MCF 10A (cell line): Measurements from ENCODE around the gene OR1M1. TPM values are rescaled to one million over a fixed set of nuclear protein-coding genes. Genes with fewer than 3 reads are reported as not detected.

ENCODE experiments used
- BruUV-seq: library from RNA; stranded (reverse); fragments of 400-500 nt; replicated peaks from 2 replicates; lab custom pipeline; 2021; lab: Mats Ljungman, UMichigan
- CTCF ChIA-PET: fragments of 300-600 bp; sonication (Branson Sonifier 250); formaldehyde crosslinking; extraction: SDS; loops from one replicate; lab custom pipeline; 2021; ENCODE audit warnings: antibody characterized with exemption, inconsistent platforms; lab: Yijun Ruan, JAX
- POLR2A ChIA-PET: fragments of 300-600, 350-650 bp; sonication (Branson Sonifier 250); formaldehyde crosslinking; extraction: SDS; loops from one replicate; lab custom pipeline; 2020; ENCODE audit warnings: antibody characterized with exemption, inconsistent platforms; lab: Yijun Ruan, JAX
- DNase-seq: peaks from one replicate; pipeline ENCODE4 v3.0.0-alpha.2; 2018; ENCODE audit not compliant: unreplicated experiment
- H3K27ac Mint-ChIP-seq: one replicate; pipeline ENCODE4 v1.8.0; 2022; ENCODE audit warnings: mild to moderate bottlenecking, low read depth, mixed read lengths; ENCODE audit not compliant: unreplicated experiment
- H3K27me3 Mint-ChIP-seq: one replicate; pipeline ENCODE4 v1.8.0; 2022; ENCODE audit warnings: mixed read lengths; ENCODE audit not compliant: insufficient read depth, unreplicated experiment
- H3K36me3 Mint-ChIP-seq: one replicate; pipeline ENCODE4 v1.8.0; 2022; ENCODE audit warnings: mild to moderate bottlenecking, moderate library complexity, mixed read lengths; ENCODE audit not compliant: insufficient read depth, unreplicated experiment
- H3K4me1 Mint-ChIP-seq: one replicate; pipeline ENCODE4 v1.8.0; 2022; ENCODE audit warnings: mixed read lengths; ENCODE audit not compliant: insufficient read depth, unreplicated experiment
- H3K4me3 Mint-ChIP-seq: one replicate; pipeline ENCODE4 v1.8.0; 2022; ENCODE audit warnings: mild to moderate bottlenecking, moderate library complexity, mixed read lengths; ENCODE audit not compliant: unreplicated experiment
- H3K9me3 Mint-ChIP-seq: one replicate; pipeline ENCODE4 v1.8.0; 2022; ENCODE audit warnings: mixed read lengths; ENCODE audit not compliant: unreplicated experiment
- intact Hi-C: fragments of 100-400 bp; cut with micrococcal nuclease; formaldehyde crosslinking; loops from 2 replicates; pipeline ENCODE4 v1.14.1; 2022
- total RNA-seq: library from RNA; stranded (reverse); gene quantifications from 2 replicates; pipeline ENCODE4 v1.2.3, GENCODE V29; 2022
- TF ChIP-seq, protein P1 (sequence below): fragments of 200-600 bp; IDR thresholded peaks from one replicate; pipeline ENCODE4 v1.8.0; 2022; ENCODE audit warnings: antibody characterized with exemption, mild to moderate bottlenecking; ENCODE audit not compliant: unreplicated experiment

The OR1M1 gene
- total RNA-seq, 1 experiment from 2014 or later = not detected

DNA sequence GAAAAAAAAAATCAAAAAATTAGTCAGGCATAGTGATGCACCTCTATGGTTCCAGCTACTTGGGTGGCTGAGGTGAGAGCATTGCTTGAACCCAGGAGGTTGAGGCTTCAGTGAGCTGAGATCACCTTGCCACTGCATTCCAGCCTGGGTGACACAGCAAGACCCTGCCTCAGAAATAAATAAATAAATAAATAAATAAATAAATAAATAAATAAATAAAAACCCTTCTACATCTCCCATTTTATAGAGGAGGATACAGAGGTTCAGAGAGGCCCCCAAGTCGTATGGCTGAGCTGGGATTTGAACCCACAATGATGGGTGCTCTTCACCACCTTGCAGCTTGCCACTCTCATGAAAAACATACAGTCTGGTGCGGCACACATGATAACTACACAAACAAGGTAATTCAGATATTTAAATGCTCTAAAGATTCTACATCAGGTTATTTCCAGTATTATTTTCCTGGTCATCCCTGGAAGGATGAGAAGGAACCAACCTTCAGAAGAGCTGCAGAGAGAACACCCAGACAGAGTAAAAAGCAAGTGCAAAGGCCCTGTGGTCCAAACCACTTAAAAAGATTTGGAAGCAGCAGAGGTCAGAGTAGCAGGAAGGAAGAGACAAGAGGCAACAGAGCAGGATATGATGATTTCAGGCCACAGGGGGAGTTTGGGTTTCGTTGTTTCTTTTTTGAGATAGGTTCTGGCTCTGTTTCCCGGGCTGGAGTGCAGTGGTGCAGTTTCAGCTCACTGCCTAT is 29.2 kb upstream of the OR1M1 start:
- ChIA-PET POLR2A (interaction anchor here (0.6 kb wide), 1 partner anchor 30 kb away, joined by 3 read pairs; no protein-coding TSS in a partner anchor), CTCF (interaction anchor here (0.7 kb wide), 1 partner anchor 755 kb away, joined by 3 read pairs; no protein-coding TSS in a partner anchor)
- TF ChIP-seq, protein P1, sequence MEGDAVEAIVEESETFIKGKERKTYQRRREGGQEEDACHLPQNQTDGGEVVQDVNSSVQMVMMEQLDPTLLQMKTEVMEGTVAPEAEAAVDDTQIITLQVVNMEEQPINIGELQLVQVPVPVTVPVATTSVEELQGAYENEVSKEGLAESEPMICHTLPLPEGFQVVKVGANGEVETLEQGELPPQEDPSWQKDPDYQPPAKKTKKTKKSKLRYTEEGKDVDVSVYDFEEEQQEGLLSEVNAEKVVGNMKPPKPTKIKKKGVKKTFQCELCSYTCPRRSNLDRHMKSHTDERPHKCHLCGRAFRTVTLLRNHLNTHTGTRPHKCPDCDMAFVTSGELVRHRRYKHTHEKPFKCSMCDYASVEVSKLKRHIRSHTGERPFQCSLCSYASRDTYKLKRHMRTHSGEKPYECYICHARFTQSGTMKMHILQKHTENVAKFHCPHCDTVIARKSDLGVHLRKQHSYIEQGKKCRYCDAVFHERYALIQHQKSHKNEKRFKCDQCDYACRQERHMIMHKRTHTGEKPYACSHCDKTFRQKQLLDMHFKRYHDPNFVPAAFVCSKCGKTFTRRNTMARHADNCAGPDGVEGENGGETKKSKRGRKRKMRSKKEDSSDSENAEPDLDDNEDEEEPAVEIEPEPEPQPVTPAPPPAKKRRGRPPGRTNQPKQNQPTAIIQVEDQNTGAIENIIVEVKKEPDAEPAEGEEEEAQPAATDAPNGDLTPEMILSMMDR = no peak
- BruUV-seq = no TSS peak
- H3K27ac Mint-ChIP-seq = no peak overlapping the region
- no peak overlapping the region for H3K4me3 Mint-ChIP-seq
- intact Hi-C loops = no loop called here
- H3K9me3 Mint-ChIP-seq = no peaks in the 10 kb centered on the region
- no peaks in the 10 kb centered on the region for H3K27me3 Mint-ChIP-seq
- no peak for DNase-seq
- H3K36me3 Mint-ChIP-seq = no peaks in the 10 kb centered on the region
- H3K4me1 Mint-ChIP-seq = peaks cover 10% of the 10 kb centered on the region

DNA sequence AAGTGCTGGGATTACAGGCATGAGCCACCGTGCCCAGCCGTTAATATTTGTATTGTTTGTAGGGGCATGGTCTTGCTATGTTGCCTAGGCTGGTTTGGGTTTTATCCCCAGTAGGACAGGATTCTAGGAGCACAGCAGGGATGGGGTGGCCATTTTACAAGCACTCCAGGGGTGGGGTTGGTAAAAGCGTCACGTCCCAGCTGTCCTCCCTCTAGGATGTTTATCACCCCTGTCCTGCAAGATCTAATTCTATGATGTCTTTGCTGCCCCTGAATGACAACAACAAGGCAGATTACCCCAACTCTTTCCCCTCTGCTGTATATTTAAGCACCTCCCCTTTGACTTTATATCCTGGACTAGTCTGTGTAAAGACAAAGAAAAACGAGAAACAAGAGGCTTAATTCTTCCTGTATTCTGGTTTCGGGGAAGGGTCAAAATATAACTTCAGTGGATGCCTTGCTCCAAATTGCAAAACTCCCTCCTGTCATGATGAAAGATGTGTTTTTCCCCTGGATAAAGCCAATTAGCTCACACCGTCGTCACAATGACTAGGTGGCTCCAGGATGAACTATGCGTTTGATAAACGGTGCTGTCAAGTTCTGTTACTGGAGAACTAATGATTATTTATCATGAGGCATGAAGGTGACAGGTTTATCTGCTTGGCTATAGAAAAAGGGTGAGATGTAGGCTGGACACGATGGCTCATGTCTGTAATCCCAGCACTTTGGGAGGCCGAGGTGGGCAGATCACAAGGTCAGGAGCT is 27.8 kb upstream of the OR1M1 start:
- H3K27ac Mint-ChIP-seq = peak overlapping the region; percentile 21
- H3K4me1 Mint-ChIP-seq = peaks cover 10% of the 10 kb centered on the region
- ChIA-PET POLR2A (interaction anchor here (0.6 kb wide), 1 partner anchor 234 kb away, joined by 3 read pairs; no protein-coding TSS in a partner anchor), CTCF (no interaction called here)
- TF ChIP-seq, protein P1 = no peak
- no peaks in the 10 kb centered on the region for H3K36me3 Mint-ChIP-seq
- BruUV-seq = no TSS peak
- peak; percentile 48 for DNase-seq
- H3K9me3 Mint-ChIP-seq = no peaks in the 10 kb centered on the region
- intact Hi-C loops = no loop called here
- H3K27me3 Mint-ChIP-seq = no peaks in the 10 kb centered on the region
- no peak overlapping the region for H3K4me3 Mint-ChIP-seq

DNA sequence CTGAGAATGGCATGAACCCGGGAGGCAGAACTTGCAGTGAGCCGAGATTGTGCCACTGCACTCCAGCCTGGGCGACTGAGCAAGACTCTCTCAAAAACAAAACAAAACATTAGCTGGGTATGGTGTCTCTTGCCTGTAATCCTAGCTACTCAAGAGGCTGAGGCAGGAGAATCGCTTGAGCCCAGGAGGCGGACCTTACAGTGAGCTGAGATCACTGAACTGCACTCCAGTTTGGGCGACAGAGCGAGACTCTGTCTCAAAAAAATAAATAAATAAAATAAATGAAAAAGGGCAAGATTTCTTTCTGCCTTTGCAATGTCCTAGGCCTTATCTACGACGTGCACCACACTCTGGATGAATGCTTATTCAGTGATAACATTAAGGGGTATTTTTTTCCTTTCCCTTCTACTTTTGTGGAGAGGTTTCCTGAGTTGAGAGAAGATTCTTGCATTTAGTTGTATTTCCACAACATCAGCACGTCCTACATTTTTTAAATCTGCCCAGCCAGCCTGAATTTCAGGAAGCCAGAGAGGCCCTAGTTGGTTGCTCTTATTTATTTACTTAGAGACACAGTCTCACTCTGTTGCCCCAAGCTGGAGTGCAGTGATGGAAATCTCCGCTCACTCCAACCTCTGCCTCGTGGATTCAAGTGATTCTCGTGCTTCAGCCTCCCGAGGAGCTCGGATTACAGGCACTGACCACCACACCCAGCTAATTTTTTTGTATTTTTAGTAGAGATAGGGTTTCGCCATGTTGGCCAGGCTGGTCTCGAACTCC is 26.1 kb upstream of the OR1M1 start:
- Mint-ChIP-seq H3K27ac (no peak overlapping the region), H3K4me1 (peaks cover 4% of the 10 kb centered on the region), H3K36me3 (no peaks in the 10 kb centered on the region), H3K27me3 (no peaks in the 10 kb centered on the region), H3K4me3 (no peak overlapping the region), H3K9me3 (no peaks in the 10 kb centered on the region)
- TF ChIP-seq, protein P1 = no peak
- no TSS peak for BruUV-seq
- POLR2A ChIA-PET = interaction anchor here (0.9 kb wide), 1 partner anchor 8 kb away, joined by 3 read pairs; no protein-coding TSS in a partner anchor
- no peak for DNase-seq
- intact Hi-C loops = no loop called here
- CTCF ChIA-PET = interaction anchor here (0.6 to 1.6 kb wide), 2 partner anchors 9 to 482 kb away, joined by 3 read pairs; no protein-coding TSS in a partner anchor
